Loucy (cell line): Measurements from ENCODE around the gene TPK1.
A peak's percentile ranks its signal among the peaks of the same experiment; 100 is the strongest.

Experiments
- H2AFZ ChIP-seq: fragments of 200-600 bp; sonication (generic); 2 replicates; pipeline ENCODE4 v1.6.0; 2016; ENCODE audit warnings: antibody characterized with exemption, mild to moderate bottlenecking, low read length, moderate library complexity
- H3F3A ChIP-seq: fragments of 200-600 bp; 2 replicates; pipeline ENCODE4 v1.6.0; 2016; ENCODE audit warnings: antibody characterized with exemption, low read depth, mild to moderate bottlenecking
- H3K27me3 ChIP-seq: fragments of 200-600 bp; sonication (generic); 2 replicates; pipeline ENCODE4 v1.6.1; 2014; ENCODE audit warnings: low read length, mild to moderate bottlenecking; ENCODE audit not compliant: insufficient read depth, poor library complexity, severe bottlenecking
- H3K36me3 ChIP-seq: fragments of 200-600 bp; sonication (generic); 2 replicates; pipeline ENCODE4 v1.6.1; 2016; ENCODE audit warnings: low read length; ENCODE audit not compliant: insufficient read depth
- H3K4me1 ChIP-seq: fragments of 200-600 bp; sonication (generic); 2 replicates; pipeline ENCODE4 v1.5.1; 2014; ENCODE audit warnings: low read length, mild to moderate bottlenecking; ENCODE audit not compliant: insufficient read depth, poor library complexity, severe bottlenecking
- H3K4me2 ChIP-seq: fragments of 200-600 bp; sonication (generic); 2 replicates; pipeline ENCODE4 v1.6.0; 2014; ENCODE audit warnings: antibody characterized with exemption, low read length, low read depth, mild to moderate bottlenecking; ENCODE audit not compliant: poor library complexity, severe bottlenecking
- H3K4me3 ChIP-seq: fragments of 200-600 bp; sonication (generic); 2 replicates; pipeline ENCODE4 v1.5.1; 2014; ENCODE audit warnings: low read length, mild to moderate bottlenecking, mixed read lengths; ENCODE audit not compliant: poor library complexity, severe bottlenecking
- H3K79me2 ChIP-seq: fragments of 200-600 bp; sonication (generic); 2 replicates; pipeline ENCODE4 v1.6.1; 2014; ENCODE audit warnings: low read length; ENCODE audit not compliant: insufficient read depth
- H3K9ac ChIP-seq: fragments of 200-600 bp; sonication (generic); 2 replicates; pipeline ENCODE4 v1.6.0; 2014; ENCODE audit warnings: mild to moderate bottlenecking, low read depth, low read length, moderate library complexity; ENCODE audit not compliant: poor library complexity, severe bottlenecking
- H3K9me2 ChIP-seq: fragments of 200-600 bp; sonication (generic); replicated peaks from 2 replicates; pipeline ENCODE4 v1.6.1; 2016; ENCODE audit warnings: low read depth, low read length, mixed read lengths
- H3K9me3 ChIP-seq: fragments of 200-600 bp; sonication (generic); 2 replicates; pipeline ENCODE4 v1.6.1; 2014; ENCODE audit warnings: mild to moderate bottlenecking, antibody characterized with exemption, low read length, low read depth; ENCODE audit not compliant: insufficient read depth
- H4K20me1 ChIP-seq: fragments of 200-600 bp; sonication (generic); 2 replicates; pipeline ENCODE4 v1.6.0; 2014; ENCODE audit warnings: antibody characterized with exemption, low read length, mild to moderate bottlenecking; ENCODE audit not compliant: insufficient read depth, poor library complexity, severe bottlenecking
- EZH2phosphoT487 ChIP-seq: fragments of 200-600 bp; IDR thresholded peaks from 2 replicates; pipeline ENCODE4 v1.6.1; 2018; ENCODE audit warnings: antibody characterized with exemption, mild to moderate bottlenecking, moderate library complexity, borderline replicate concordance
- TF ChIP-seq, protein P1 (sequence below): fragments of 200-600 bp; sonication (generic); conservative IDR thresholded peaks from 2 replicates; pipeline ENCODE4 v1.5.1; 2014; ENCODE audit warnings: mild to moderate bottlenecking, antibody characterized with exemption, low read length

The TPK1 gene

DNA sequence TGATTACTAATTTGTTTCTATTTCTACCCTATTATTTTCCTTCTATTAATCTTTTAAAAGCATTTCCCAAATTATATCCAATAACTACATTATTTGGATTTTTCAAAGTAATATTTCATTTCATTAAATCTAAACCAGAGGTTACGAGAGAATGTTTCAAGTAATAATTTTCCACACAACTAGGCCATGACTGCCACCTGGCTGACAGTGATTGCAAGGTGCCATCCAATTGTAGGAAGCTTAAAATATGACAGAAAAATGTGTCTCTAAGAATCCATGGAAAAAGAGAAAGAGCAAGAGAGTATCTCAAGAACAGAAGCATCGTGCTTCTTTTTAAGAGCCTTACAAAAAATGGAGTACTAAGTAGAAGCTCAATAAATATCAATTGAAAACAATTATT is 48.7 kb downstream of the TPK1 start:
- H3K27me3 ChIP-seq: no peaks in the 10 kb centered on the region
- TF ChIP-seq, protein P1, sequence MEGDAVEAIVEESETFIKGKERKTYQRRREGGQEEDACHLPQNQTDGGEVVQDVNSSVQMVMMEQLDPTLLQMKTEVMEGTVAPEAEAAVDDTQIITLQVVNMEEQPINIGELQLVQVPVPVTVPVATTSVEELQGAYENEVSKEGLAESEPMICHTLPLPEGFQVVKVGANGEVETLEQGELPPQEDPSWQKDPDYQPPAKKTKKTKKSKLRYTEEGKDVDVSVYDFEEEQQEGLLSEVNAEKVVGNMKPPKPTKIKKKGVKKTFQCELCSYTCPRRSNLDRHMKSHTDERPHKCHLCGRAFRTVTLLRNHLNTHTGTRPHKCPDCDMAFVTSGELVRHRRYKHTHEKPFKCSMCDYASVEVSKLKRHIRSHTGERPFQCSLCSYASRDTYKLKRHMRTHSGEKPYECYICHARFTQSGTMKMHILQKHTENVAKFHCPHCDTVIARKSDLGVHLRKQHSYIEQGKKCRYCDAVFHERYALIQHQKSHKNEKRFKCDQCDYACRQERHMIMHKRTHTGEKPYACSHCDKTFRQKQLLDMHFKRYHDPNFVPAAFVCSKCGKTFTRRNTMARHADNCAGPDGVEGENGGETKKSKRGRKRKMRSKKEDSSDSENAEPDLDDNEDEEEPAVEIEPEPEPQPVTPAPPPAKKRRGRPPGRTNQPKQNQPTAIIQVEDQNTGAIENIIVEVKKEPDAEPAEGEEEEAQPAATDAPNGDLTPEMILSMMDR: peak; percentile 45; the same call in 1 of the 2 replicates
- no peak for TF ChIP-seq EZH2phosphoT487
- H3F3A ChIP-seq: no peaks in the 10 kb centered on the region
- H2AFZ ChIP-seq: no peak overlapping the region
- H3K9me2 ChIP-seq: no peaks in the 10 kb centered on the region
- H3K79me2 ChIP-seq: no peaks in the 10 kb centered on the region
- H3K9me3 ChIP-seq: no peaks in the 10 kb centered on the region
- H3K4me2 ChIP-seq: no peak overlapping the region
- H3K4me1 ChIP-seq: no peaks in the 10 kb centered on the region
- H3K9ac ChIP-seq: no peak overlapping the region
- H3K36me3 ChIP-seq: no peaks in the 10 kb centered on the region
- H3K4me3 ChIP-seq: no peak overlapping the region
- no peaks in the 10 kb centered on the region for H4K20me1 ChIP-seq

DNA sequence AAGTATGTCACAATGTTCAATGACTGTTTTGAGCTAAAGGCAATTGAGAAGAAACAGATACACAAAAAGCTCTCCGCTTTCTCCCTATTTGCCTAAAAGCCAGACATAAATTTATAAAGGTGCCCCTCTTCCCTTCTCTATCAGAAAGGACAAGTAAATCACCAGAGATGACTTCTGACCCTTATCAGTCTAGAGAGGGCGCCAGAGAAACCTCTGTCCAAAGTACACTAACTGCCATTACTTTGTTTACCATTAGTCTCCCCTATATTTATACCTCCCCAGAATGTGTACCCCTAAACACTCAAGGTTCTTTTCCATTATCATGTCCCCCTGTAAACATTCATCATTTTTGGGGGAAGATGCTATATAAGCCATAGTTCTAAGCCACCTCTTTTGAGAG is 49.3 kb downstream of the TPK1 start:
- Histone ChIP-seq H4K20me1 (no peaks in the 10 kb centered on the region), H3K79me2 (no peaks in the 10 kb centered on the region), H3K36me3 (no peaks in the 10 kb centered on the region), H3K4me2 (no peak overlapping the region), H2AFZ (no peak overlapping the region), H3K9me3 (no peaks in the 10 kb centered on the region), H3K9ac (no peak overlapping the region), H3K9me2 (no peaks in the 10 kb centered on the region), H3K4me3 (no peak overlapping the region), H3F3A (no peaks in the 10 kb centered on the region), H3K27me3 (no peaks in the 10 kb centered on the region), H3K4me1 (no peaks in the 10 kb centered on the region)
- TF ChIP-seq, protein P1: peak; percentile 62
- TF ChIP-seq EZH2phosphoT487: no peak

DNA sequence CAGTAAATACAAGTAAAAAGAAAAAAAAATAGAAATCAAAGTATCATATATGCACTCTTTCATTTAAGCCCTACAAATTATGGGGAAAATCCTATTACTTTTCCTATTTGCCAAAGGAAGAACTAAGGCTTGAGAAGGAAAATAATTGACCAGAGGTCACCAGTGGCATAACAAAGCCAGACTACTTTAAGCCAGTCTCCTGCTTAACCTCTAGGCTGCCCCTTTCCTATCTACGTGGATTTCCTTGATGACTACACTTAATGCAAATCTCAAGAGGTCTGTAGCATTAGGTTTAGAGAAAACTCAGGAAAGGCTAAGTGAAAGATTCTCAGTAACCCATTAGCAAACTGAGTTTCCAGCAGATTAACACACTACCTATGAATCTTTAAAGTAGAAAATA is 49.8 kb downstream of the TPK1 start:
- Histone ChIP-seq H4K20me1 (no peaks in the 10 kb centered on the region), H3K79me2 (no peaks in the 10 kb centered on the region), H3K4me1 (no peaks in the 10 kb centered on the region), H3K9ac (no peak overlapping the region), H3K36me3 (no peaks in the 10 kb centered on the region), H2AFZ (no peak overlapping the region), H3K9me3 (no peaks in the 10 kb centered on the region), H3K4me2 (no peak overlapping the region), H3K4me3 (no peak overlapping the region), H3F3A (no peaks in the 10 kb centered on the region), H3K27me3 (no peaks in the 10 kb centered on the region), H3K9me2 (no peaks in the 10 kb centered on the region)
- TF ChIP-seq EZH2phosphoT487: no peak
- TF ChIP-seq, protein P1: no peak
